GM19397 (cell line): ENCODE data around the gene NKX1-1.
"Not testable (repeated sequence)": the region's sequence is repeated elsewhere in the genome, so short reads cannot be mapped to it uniquely, and the experiment has no call there.

Experiments used
- ATAC-seq: cut with Tn5 transposase; IDR thresholded peaks from one replicate; pipeline ENCODE4 v1.9.1; 2021; ENCODE audit warnings: mild to moderate bottlenecking, moderate library complexity; ENCODE audit not compliant: unreplicated experiment

NKX1-1 gene

DNA sequence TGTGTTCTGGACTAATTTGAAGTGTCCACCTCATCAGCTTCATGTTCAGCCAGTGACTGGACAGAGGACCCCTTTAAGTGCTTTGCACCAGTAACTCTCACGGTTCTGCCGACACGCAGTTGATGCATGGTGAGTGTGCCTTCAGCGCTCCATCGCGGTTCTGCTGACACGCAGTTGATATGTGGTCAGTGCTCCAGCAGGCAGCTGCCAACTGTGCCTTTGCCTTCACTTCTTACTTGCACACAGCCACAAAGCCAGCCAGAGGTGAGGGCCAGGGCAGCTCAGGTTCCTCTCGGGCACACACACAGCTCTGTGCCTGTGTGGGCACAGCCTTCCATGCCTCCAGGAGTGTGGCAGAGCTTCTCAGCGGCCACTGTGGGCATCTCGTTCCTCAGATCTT is 12.4 kb downstream of the NKX1-1 start:
- ATAC-seq: no peak

DNA sequence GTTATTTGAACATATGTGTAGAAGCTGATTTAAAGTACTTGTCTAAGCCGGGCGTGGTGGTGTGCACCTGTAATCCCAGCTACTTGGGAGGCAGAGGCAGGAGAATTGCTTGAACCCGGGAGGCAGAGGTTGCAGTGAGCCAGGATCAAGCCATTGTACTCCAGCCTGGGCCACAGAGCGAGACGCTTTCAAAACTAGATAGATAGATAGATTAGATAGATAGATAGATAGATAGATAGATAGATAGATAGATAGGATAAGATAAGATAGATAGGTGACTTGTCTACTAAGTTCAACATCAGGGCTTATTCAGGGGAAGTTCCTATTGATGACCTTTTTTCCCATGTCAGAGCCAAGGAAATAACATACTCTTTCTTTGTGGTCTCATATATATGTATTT is 12.9 kb downstream of the NKX1-1 start:
- not testable (repeated sequence) for ATAC-seq

DNA sequence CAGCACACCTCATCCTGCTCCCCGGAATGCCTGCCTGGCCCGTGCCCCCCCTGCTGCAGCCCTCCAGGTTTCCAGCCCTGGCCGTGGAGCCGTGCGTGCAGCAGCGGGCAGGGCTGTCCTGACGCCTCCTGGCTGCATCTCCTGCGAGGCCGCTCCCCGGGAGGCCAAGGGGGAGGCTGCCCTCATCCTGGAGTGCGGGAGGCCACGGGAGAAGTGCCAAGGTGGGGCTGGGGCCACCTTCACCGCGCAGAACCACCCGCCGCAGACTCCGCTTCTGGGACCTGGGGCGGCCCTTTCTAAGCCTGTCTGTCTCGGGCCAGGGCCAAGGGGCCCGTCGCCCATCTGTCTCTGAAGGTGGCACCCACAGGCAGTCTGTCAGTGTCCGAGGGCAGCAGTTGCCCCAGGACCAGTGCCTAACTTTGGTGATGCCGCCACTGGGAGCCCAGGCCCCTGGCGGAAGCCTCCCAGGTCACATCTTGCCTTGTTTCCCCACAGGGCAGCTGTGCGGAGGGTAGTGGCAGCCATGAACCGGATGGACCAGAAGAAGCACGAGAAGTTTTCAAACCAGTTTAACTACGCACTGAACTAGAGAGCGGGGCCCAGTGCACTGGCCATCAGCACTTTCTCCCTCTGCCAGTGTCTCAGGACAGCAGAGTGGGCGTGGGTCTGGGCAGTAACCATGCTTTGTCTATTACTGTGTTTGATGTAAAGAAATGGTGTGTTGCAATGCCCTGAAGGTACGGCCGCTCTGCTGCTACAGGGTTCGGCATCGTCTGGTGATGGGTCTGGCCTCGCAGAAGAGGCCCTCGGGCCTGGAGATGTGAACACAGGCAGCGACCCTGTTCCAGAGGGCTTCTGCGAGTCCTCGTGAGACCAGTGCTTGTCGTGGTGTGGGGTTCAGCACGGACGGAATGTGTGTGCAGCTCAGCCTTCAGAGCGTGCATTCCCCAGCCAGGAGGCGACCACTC is 20.6 kb downstream of the NKX1-1 start:
- ATAC-seq: no peak

DNA sequence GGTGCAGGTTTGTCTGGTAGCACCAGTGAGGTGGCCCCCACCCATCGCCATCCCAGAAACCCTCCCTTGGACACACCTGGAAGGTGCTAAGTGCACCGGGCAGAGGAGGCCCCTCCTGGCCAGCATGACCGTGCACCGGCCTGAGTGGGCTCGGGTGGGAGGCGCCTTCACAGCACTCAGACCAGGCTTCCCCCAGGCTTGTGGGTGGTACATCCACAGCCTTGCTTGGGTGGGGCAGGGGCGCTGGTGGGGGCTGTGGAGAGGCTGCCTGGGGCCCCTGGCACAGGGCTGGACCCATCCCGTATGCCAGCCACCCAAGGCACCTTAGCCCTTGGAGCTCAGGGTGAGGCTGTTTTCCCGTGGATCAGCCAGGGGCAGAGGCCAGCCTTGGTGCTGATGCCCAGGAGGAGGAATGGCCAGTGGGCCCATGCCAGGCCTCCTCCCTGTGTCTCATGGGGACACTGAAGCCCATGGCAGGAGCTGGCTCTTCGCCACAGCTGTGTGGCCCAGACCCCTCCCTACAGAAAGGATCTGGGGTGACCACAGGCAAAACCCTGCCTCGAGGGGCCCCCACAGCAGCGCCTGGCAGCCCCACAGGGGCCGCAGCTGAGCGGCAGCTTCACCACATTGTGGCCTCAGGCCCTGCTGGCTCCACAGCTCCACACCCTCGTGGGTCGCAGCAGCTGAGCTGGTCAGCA is 21.4 kb downstream of the NKX1-1 start:
- ATAC-seq: no peak

DNA sequence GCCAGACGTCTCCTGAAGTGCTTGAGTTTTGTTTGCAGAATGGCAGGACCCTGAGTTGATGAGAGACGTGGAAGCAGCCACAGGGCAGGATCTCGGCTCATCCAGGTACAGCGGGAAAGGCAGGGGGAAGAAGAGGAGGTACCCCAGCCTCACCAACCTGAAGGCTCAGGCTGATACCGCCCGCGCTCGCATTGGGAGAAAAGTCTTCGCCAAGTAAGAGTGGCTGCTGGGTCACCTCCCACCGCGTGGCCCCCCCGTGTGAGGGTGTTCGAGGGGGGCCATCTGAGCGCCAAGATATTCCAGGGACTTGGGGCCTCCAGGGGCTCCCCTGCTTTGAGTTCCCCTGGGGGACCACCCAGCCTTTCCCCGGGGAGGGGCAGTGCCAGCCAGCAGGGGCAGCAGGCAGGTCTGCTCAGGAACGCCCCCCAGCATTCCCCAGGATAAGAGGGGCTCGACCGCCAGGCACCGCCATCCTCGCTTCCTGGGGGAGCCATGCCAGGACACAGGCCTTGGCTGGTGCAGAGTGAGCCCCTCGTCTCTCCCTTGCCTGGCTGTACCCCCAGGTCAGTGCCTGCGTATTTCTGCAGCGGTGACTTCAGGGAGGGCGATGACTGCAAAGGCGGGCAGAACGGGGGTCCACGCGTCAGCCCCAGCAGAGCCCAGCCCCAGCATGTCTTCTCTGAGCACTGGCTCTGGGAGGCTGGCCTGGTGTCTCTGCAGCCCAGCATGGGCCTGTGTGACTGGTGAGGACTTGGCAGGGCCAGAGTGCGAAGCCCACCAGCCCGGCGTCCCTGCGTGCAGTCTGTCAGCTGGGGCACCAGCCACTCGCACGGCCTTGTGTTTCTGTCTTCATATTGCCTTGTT is 22.3 kb downstream of the NKX1-1 start:
- no peak for ATAC-seq

DNA sequence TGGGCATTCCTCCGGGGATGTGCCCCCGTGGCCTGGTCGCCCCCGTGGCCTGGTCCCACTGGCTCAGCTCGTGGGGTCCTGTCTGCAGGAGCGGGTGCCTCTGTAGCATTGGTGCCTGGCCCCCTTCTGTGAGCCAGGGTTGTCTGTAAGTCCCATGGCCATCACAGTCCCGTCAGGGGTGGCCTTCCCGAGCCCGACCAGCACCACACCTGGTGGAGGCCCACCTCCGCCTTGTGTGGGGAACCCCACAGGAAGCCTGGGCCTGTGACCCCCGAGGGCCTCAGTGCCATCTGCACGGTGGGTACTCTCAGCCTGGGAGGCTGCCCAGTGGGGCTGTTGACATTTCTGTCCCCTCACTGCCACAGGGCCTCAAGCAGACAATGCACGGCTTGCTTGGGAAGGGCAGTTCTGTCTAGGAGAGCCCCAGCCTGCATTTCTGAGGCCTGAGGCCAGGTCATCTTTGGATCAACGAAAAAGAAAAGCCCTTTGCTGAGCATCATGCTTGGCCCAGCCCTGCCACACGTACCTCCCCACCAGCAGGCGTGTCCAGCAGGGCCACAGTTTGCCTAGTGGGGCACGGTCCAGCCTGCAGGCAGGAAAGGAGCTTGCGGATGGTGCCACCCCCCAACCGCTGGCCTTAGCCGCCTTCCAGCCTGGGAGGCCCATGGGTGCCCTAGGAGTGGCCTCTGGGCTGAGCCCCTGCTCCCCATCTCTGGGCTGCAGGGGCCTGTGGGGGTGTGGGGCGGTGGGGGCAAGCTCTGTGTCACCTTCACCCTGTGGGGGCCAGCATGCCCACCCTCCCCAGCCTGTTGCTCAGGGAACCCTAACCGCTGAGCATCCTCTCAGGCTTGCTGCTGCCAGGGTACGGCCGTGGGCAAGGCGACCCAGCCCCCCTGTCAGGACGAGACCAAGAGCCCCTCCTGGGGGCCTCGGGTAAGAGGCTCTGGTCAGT is 23.2 kb downstream of the NKX1-1 start:
- no peak for ATAC-seq

- no peak for ATAC-seq
Observed at GRCh38 chr4:1381944-1382541, 24.2 kb downstream of the NKX1-1 start.

DNA sequence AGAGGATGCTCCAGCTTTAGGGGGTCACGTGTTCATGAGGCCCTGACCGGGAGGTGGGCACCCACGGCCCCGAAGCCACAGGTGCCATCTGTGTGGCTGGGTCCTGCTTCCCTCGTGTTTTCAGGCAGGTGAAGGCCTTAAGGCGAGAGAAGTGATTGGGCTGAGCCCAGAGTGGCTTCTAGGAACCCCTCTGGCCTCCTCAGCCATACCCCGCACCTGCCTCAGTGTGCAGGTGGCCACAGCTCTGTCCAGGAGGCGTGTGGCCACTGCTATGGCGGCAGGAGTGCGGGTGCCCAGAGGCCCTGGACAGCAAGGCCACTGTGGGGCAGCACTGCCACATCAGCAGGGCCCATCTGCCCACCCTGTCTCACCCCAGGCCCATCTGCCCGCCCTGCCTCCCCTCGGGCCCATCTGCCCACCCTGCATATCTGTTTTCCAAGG is 25.0 kb downstream of the NKX1-1 start:
- ATAC-seq: no peak

- ATAC-seq: no peak
Observed at GRCh38 chr4:1380368-1381151, 25.7 kb downstream of the NKX1-1 start.

DNA sequence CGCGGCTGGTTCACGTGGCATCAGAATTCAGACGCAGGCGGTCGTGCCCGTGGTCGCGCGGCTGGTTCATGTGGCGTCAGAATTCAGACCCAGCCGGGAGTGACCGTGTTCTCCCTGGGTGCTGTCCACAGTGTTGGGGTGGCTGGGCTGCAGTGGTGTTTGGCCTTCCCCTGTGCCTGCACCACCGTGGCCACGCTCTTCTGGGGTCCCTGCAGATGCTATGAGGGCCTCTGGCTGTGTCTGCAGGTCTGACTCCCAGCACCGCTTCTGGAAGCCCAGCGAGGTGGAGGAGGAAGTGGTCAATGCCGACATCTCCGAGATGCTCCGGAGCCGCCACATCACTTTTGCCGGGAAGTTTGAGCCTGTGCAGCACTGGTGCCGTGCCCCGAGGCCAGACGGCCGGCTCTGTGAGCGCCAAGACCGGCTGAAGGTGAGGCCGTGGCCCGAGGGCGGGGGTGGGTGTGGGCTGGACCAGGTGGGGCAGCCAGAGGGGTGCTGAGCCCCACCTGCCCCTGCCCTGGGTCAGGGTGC is 26.4 kb downstream of the NKX1-1 start:
- no peak for ATAC-seq

DNA sequence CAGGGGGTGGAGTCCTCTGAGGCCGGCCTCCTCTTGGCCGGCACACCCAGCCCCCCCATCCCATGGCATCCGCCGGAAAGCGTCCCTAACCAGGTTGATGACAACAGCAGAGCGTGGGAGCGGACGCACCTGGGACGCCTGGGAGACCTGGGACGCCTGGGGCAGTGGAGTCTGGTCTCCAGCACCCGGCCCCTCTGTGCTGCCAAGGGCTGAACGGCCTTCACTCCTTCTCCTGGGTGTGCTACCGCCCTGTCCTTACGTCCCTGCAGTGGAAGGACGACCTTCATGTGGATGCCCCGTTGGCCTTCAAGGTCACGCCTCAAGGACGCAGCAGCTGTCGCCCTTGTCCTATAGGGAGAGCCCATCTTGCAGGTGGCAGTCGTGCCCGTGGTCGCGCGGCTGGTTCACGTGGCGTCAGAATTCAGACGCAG is 26.9 kb downstream of the NKX1-1 start:
- no peak for ATAC-seq

GRCh38 chr4:1378559-1379231 is 27.5 kb downstream of the NKX1-1 start:
- ATAC-seq: no peak

DNA sequence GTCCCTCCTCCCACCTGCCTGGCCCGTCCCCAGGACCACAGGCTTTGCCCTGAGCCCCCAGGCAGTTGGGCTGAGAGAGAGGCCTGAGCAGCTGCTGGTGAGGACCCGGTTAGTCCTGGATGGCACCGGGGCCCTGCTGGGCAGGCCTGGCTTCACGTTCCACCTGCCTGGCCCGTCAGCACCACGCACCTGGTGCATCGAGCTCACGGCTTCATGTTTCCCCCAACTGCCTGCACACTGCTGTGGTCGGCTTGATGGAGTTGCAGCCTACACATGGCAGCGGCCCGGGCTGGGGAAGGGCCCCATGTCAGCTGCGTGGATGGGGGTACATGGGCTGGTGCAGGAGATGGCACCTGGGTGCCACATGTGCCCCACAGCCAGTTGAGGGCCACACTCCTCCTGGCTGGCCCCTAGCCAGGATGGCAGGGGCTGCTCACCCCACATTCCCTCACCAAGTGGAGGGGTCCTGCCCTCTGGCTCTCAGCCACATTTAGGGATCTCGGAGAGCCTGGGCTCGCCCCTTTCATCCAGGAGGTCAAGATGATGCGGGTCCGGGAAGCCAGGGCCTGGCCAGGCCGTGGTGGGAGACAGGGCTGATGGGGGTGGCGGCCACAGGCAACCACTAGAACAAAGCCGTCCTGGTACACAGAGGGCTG is 28.5 kb downstream of the NKX1-1 start:
- no peak for ATAC-seq

GRCh38 chr4:1376841-1377605 is 29.2 kb downstream of the NKX1-1 start:
- ATAC-seq: no peak

GRCh38 chr4:1376391-1376840 is 29.8 kb downstream of the NKX1-1 start:
- no peak for ATAC-seq

GRCh38 chr4:1375761-1376322 is 30.4 kb downstream of the NKX1-1 start:
- ATAC-seq: no peak
